ENCODE data around the gene SUN2.

SUN2 gene

GRCh38 chr22:38694049-38694448, 61.7 kb downstream of the SUN2 start:
- TF ChIP-seq CTCF (IDR thresholded peaks at IDR 0.05), result no peak

- TF ChIP-seq CTCF (IDR thresholded peaks at IDR 0.05), result no peak
These were observed 66.1 kb downstream of the SUN2 start for GRCh38 chr22:38689651-38690050.

- TF ChIP-seq CTCF (IDR thresholded peaks at IDR 0.05), result no peak
These were observed 70.0 kb downstream of the SUN2 start for GRCh38 chr22:38685761-38686160.

GRCh38 chr22:38684895-38685294, 70.9 kb downstream of the SUN2 start:
- TF ChIP-seq CTCF (IDR thresholded peaks at IDR 0.05), result no peak
